Raji (cell line): ENCODE results near the gene DLX1.

Source experiments
- POLR2A ChIP-seq: IDR thresholded peaks from 2 replicates; pipeline ENCODE4 v1.6.1; 2011; ENCODE audit warnings: low read depth, low read length, control low read depth; ENCODE audit not compliant: insufficient read depth

Gene DLX1

DNA sequence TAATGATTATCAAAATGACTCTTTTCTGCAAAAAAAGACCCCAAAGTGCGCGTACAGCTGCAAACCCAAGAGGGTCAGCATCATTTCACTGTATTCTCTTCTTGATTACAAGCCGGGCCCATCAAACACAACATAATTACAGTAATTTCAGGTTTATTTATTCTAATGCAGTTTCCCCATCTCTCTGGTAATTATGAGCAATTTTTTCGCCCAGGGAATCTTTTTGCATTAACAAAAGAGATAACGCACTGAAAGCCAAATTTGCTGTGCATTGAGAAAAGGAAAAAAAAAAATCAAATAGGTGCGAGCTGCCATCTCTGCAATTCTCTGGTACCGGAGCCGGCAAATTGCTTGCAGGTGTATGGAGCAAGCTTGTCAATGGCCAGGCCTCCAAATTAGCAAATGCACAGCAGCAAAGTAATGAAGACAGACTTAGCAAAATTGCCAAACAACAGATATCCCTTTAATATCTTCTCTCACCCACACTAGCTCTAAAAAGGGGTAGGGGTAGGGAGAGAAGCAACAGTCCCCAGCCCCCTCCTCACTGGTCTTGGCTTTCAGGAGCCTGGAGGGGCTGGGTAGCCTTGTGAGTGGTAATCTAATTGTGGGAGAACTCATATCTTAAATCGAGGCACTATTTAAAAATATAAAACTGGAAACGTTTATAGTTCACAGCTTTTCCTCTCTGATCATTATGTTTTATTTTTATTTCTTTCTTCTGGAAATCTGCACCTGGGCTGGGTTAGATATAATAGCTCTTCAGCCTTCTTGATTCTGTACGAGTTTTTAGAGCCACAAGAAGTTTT is 6.7 kb downstream of the DLX1 start:
- TF ChIP-seq POLR2A, result no peak

DNA sequence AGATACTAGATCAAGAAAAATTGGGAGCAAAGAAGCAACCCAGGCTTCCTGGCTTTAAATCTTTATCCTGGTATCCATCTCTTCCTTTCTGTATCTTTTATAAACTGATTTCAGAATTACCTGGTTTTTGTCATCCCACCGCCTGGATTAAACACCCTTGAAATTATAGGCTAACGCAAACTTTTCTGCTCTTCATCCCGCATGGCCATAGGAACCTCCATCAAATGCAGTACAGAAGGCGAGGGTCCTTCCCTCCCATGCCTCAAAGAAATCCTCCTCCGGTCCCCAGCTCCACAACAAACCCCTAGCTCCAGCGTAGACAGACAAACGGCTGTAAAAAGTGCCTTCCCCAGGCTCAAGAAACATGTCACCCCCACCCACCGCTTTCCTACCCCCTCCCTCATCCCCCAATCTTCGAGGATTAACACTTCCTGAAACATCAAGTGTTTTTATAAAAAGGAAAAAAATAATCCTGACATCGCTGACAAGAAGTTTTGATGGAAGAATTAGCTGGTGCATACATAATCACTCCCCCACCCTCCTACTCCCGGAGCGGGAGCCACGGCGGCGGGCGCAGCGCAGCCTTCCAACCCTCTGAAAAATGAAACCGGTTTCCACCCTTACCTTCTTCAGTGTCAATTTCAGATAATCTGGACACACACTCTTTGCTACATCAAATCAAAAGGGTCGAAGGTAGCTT is 7.6 kb downstream of the DLX1 start:
- no peak for TF ChIP-seq POLR2A

DNA sequence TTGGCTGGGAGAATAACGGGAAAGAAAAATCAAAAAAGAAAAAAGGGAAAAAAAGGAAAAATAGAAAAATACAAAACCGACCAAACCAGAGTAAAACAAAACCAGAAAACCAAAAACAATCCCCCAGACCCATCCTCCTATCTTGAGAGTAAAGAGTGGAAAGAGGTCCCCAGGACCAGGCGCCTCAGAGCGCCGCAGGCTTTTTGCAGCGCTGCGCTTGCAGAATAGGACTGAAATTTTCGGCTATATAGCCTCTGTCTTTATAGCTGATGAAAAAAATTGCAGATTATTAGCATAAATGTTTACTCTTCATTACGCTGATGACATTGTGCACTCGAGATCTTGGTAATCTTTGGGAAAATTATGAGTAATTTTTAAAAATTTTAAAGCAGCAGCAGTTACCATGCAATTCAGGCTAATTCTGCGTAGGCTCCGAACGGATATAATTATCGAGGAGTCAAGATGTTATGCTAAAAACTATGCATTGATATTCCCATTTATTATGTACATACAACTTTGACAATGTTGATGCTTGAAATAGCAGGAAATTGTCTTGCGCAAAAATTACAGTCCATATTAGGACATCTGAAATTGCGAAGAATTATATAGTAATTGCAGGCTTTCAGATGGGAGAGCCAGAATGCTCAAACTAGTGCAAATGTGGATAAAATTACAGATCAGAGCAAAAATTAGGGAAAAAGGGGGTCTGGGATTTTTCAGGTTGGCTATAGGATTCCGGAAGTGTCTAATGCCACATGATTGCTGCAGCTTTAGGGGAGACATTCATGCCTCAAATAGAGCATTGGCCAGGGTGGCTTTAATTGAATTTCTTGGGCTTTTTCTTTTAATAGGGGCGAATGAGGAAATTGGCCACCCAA is 8.3 kb downstream of the DLX1 start:
- TF ChIP-seq POLR2A, result no peak

DNA sequence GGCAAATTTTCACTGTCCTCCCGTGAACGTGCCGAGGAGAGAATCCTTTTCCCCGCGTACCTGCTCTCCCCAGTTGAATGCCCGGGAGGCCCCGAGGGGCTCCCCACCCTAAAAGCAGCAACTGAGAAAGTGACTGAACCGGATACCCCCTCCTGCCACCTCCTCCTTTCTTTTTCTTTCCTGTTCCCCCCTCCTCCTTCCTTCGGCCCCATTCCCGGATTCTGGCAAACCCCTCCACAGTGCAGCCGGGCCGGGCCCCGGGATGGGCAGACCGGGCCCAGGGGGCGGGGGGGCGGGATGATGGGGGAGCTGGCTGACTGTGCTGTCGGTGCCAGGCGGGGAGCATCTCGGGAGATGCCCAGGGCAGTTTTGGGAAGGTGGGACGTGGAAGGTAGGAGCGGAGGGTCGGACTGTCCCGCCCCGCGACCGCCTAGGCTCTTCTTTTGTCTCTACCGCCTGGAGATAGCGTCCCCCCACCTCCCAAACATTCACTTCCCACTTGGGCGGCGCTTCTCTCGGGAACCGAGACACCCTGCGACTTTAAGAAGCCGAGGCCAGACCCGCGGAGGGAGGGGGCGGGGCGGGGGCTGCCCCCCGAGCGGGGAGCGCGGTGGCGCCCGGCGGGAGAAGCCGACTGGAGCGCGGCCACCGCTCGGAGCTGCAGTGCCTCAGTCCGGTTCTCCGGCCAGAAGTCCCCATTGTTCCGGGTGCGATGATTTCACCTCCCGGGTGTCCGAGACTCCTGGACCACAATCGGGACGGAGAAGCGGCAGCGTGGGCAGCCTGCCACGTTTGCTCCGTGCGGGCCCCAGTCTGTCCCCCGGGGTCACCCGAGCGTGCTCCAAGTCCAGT is 9.2 kb downstream of the DLX1 start:
- no peak for TF ChIP-seq POLR2A

DNA sequence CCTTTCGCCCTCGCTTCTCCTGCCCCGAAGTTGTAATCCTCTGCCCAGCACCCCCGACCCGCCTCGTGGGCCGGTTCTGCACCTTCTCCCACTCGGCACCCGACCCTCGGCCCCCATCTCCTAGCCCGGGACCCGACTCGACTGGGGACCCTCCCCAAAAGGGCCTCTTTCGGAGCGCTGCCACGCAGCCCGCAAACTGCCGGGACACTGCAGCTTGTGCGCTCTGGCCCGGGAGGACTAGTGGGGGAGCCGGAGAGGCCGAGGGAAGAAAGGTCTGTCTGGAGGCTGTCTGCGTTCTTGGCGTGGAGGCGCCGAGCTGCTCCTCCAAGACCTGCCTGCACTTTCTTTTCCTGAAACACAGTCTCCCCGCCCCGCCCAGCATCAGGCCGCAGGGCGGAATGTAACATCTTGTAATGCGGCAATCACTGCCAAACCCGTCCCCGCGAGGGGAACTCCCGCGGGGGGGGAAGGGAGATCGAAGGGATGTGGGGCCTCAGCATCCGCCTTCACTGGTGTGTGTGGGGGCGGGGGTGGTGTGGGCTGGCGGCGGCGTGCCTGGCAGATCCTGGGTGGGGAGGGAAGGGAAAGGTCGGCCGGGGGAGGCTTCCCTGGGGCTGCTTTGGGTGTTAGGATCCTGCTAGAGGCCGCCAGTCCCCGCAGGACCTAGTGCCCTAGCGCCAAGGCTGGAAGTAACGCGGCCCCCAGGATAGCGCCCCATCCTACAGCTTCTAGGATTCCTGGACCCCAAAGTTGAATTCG is 10.0 kb downstream of the DLX1 start:
- TF ChIP-seq POLR2A, result no peak

DNA sequence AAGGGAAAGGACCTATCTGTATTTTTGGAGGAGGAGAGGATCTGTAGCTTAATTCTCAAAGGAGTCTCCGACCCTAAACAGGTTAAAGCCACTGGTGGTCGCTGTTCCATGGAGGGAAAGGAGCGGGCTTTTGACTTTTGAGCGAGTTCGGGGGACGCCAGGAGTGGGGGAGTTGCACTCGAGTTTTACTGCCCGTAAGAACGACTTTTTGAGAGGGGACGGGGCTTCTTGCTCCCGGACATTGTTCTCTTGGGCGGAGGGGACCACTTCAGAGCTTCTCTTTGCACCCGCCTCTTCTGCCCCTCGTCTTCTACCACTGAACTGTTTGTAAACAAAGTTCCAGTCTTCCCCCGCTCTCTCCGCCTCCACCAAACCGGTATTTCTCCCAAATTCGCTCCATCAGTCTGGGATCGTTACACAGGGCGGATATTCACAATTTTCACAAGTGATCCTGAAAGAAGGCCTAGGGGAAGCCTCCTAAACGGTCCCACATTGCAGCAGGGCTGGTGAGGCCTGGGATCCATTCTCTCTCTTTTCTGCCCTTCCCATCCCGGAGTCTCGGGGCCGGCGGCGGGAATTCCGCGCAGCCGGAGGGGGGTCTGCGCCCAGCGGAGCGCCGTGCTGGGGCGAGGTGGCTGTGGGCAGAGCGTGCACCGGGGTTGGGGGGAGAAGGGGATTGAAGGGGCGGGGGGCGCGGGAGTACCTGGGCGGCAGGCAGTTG is 10.8 kb downstream of the DLX1 start:
- no peak for TF ChIP-seq POLR2A

DNA sequence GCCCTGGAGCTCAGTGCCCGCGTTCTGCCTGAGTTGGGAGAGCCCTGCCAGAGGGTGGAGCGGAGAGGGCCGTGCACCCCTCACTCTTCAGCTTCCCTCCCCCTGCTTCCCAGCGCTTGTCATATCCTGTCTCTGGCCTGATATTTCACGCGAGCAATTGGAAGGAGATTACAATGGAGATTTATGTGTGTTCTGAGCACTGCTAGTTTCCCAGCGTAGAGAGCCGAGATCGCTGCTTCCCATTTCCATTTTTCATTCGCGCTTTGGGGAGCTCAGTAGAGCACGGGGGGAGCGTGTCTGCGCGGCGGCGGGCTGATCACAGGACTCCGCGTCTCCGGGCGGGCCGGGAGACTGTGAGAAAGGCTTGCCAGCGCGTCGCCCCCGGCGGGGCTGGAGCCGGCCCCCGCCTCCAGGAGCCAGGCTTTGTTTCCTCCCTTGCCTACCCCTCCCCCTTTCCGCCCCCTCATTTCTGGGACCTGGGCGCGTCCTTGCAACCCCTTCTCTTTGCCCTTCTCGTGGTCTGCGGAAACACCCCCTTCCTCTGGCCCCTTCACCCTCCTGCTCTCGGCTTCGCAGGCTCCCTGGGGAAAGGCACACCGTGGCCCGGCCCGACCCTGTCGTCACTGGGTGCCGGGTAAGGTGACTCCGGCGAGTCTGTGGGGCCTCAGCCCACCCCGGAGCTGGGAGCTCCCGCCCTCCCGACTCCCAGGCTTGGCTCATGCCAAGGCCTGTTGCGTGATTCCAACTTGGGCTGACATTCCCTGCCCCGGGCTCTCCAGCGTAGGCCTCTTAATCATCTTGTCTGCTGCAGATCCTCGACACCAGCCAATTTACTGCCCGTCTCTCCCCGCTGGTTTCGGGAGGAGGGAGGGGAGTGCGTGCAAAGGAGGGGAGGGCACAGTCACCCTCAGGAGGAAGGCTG is 11.6 kb downstream of the DLX1 start:
- TF ChIP-seq POLR2A, result no peak

DNA sequence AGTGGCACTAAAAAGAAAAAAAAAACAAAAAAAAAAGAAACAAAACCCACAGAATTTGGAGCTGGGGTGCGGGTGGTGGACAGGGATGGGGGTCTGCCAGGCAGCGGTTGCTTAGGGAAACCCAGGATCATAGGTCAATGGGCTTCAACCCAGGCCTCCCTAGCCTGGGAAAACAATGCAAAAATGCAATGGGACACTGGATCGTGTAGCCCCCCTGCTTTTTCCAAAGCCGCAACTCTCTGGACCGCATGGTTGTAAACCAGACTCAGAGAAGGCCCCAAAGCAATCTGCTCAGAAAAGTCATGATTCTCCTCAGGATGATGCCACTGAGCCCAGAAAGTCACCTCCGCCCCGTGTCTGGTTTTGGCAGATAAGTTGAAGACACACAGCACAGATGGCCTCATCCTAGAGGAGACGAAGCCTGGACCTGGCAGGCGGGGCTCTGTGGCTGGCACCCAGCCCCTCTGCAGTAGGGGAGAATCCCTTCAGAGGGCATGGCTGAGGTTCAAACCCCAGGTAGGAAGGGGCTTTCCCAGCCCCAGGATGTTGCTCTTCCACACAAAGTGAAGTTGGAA is 12.3 kb downstream of the DLX1 start:
- no peak for TF ChIP-seq POLR2A

DNA sequence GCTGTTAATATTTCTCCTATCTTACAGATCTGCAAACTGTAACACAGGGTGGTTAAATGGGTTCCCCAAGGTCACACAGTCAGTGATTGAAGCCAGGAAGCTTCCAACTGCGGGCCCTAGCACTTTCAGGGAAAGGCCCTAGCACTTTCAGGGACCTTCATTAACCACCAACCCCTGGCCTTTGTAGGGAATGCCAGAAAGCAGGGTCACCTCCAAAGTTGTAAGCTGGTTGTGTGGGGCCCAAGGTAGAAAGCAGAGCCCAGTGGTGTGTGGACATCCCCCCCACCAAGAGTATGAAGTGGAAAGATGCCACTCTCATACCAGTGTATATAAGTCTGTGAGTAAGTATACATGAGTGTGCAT is 13.0 kb downstream of the DLX1 start:
- no peak for TF ChIP-seq POLR2A

DNA sequence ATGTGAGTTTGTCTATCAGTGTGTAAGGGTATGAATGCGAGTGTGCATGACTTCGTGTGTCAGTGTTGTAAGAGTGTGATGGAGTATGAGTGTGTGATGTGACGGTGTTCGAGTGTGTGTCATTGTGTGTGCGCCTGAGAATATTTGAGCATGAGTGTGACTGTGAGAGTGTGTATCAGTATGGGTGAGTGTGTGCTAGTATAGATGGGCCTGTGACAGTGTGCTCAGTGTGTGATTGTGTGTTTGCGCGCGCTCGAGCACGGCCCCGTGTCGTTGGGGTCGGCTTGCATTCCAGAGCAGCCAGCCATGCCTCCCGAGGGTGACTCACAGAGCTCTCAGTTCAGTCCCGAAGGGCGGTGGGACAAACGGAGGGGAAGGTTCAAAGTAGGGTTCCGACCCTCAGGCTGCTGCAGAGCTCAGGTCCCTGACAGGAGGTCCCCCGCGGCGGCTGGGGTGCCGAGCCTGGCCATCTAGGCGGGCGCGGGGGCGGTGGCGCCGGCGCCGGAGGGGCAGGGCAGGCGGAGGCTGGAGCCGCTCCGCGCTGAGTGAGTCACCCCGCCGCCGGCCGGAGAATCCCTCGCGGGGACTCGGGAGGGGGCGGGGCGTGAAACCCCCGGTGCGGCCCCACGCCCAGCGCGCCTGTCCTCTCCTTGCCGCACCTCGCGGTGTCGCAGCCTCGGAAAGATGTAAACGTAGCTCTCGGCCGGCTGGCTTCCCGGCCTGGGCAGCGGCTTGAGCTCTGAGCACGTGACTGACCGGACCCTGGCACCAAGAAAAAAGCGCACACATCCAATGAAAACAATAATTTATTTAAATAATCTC is 13.6 kb downstream of the DLX1 start:
- no peak for TF ChIP-seq POLR2A

DNA sequence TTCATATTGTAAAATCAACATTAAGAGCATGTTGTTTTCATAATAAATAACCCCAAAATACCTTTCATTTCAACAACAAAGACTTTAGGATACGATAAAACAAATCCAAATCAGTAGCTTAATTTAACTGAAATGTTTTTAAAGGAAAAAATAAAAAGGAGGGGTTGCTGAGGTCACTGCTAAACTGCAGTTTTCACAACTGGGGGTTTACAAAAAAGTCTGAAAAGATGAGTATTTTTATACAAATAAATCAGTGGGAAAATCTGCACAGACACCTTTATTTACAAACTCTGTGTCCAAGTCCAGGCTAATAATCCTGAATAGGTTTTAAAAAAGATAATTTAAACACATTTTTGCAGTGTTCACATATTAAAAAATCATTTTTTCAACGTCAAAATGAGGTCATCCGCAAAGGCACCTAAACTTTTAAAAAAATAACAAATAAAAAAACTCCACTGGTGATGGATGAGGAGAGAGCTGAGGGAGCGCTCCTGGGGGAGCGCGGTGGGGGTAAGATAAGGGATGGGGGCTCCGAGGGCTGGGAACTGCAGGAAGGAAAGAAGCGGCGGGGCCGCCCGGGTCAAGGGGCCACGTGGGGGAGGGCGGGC is 14.3 kb downstream of the DLX1 start:
- no peak for TF ChIP-seq POLR2A
